ENCODE measurements around the gene KAZN. TPM values are rescaled to one million over a fixed set of nuclear protein-coding genes. Genes with fewer than 3 reads are reported as not detected.

The KAZN gene
- polyA plus RNA-seq, 1 of the 3 experiments (the other 2 are of a cell fraction) = 6.8 TPM

DNA sequence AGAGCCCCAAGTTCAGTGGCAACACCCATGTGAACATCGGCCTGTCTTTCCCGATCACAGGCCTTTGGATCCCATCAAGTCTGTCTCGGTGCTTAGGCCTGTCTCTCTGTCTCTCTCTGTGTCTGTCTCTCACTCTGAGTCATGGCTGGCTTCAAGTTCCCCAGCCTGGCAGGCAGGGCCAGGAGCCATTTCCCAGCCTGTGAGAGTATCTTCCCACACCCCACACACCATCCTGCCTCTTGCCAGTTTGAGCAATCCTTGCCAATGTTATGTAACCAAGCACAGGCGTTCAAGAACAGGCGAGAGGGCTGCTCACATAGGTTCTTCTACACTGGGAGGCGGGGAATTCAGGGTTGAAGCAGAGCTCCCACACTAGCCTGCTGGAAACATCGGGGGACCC, 485.1 kb downstream of the KAZN start:
- WGBS (ENCODE audit: low lambda C conversion rate) = 92% methylated on average over 3 of the region's 7 CpGs
- Histone ChIP-seq H3K27me3 (ENCODE audit: insufficient read depth) (no peaks in the 10 kb centered on the region), H3K36me3 (replicated peaks in 1 of 2; ENCODE audit: control insufficient read depth in 1 of 2, insufficient read depth in 2 of 2, low read length in 1 of 2) (no peaks in the 10 kb centered on the region), H2AFZ (ENCODE audit: low read depth) (no peak overlapping the region), H4K20me1 (ENCODE audit: insufficient read depth) (no peaks in the 10 kb centered on the region), H3K9me3 (no peaks in the 10 kb centered on the region), H3K9ac (no peak overlapping the region), H3K9me2 (no peaks in the 10 kb centered on the region), H3K79me2 (ENCODE audit: insufficient read depth) (no peaks in the 10 kb centered on the region), H3K27ac (ENCODE audit: low read depth in 2 of 2, low read length in 1 of 2) (no peak overlapping the region), H3K4me2 (no peak overlapping the region), H3F3A (replicated peaks; ENCODE audit: insufficient read depth) (no peaks in the 10 kb centered on the region), H3K4me3 (ENCODE audit: low read depth in 2 of 2, low read length in 1 of 2) (no peak overlapping the region), H3K4me1 (ENCODE audit: control insufficient read depth in 1 of 2, insufficient read depth in 2 of 2, low read depth in 1 of 2, low read length in 1 of 2) (peaks cover 0 to 3% of the 10 kb centered on the region in 2 experiments; a peak in 1 of 4 replicates)
- no peak for DNase-seq
- POLR2A ChIA-PET = no interaction called here
- TF ChIP-seq RFX5 (IDR thresholded peaks at IDR 0.05; ENCODE audit: low read length) (no peak), RXRA (IDR thresholded peaks at IDR 0.05; ENCODE audit: borderline replicate concordance, low read depth) (no peak), YY1 (IDR thresholded peaks at IDR 0.05; ENCODE audit: low read depth) (no peak), FOXJ3 (CRISPR knock-in tag; IDR thresholded peaks at IDR 0.05) (no peak), CHD2 (IDR thresholded peaks at IDR 0.05; ENCODE audit: low read length, partially characterized antibody) (no peak), SMC3 (IDR thresholded peaks at IDR 0.05; ENCODE audit: low read depth, low read length) (no peak), SIN3A (IDR thresholded peaks at IDR 0.05; ENCODE audit: borderline replicate concordance, low read depth, low read length) (no peak), TAF1 (IDR thresholded peaks at IDR 0.05; ENCODE audit: borderline replicate concordance, low read depth, low read length) (no peak), FOXM1 (IDR thresholded peaks at IDR 0.05; ENCODE audit: low read depth) (no peak), TEAD4 (IDR thresholded peaks at IDR 0.05; ENCODE audit: borderline replicate concordance, insufficient read depth) (no peak), GATA2 (CRISPR knock-in tag; IDR thresholded peaks at IDR 0.05) (no peak), NRF1 (IDR thresholded peaks at IDR 0.05; ENCODE audit: low read depth, low read length) (no peak), POLR2AphosphoS5 (IDR thresholded peaks at IDR 0.05; ENCODE audit: low read depth, low read length) (no peak), RCOR1 (IDR thresholded peaks at IDR 0.05; ENCODE audit: low read length) (no peak), RAD21 (IDR thresholded peaks at IDR 0.05; ENCODE audit: low read length) (no peak), MXI1 (IDR thresholded peaks at IDR 0.05; ENCODE audit: low read depth, low read length) (no peak)
- TF ChIP-seq, protein P1, sequence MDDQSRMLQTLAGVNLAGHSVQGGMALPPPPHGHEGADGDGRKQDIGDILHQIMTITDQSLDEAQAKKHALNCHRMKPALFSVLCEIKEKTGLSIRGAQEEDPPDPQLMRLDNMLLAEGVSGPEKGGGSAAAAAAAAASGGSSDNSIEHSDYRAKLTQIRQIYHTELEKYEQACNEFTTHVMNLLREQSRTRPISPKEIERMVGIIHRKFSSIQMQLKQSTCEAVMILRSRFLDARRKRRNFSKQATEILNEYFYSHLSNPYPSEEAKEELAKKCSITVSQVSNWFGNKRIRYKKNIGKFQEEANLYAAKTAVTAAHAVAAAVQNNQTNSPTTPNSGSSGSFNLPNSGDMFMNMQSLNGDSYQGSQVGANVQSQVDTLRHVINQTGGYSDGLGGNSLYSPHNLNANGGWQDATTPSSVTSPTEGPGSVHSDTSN (IDR thresholded peaks at IDR 0.05) = no peak
- TF ChIP-seq, protein P2, sequence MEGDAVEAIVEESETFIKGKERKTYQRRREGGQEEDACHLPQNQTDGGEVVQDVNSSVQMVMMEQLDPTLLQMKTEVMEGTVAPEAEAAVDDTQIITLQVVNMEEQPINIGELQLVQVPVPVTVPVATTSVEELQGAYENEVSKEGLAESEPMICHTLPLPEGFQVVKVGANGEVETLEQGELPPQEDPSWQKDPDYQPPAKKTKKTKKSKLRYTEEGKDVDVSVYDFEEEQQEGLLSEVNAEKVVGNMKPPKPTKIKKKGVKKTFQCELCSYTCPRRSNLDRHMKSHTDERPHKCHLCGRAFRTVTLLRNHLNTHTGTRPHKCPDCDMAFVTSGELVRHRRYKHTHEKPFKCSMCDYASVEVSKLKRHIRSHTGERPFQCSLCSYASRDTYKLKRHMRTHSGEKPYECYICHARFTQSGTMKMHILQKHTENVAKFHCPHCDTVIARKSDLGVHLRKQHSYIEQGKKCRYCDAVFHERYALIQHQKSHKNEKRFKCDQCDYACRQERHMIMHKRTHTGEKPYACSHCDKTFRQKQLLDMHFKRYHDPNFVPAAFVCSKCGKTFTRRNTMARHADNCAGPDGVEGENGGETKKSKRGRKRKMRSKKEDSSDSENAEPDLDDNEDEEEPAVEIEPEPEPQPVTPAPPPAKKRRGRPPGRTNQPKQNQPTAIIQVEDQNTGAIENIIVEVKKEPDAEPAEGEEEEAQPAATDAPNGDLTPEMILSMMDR (IDR thresholded peaks at IDR 0.05) = no peak
- TF ChIP-seq, protein P3, sequence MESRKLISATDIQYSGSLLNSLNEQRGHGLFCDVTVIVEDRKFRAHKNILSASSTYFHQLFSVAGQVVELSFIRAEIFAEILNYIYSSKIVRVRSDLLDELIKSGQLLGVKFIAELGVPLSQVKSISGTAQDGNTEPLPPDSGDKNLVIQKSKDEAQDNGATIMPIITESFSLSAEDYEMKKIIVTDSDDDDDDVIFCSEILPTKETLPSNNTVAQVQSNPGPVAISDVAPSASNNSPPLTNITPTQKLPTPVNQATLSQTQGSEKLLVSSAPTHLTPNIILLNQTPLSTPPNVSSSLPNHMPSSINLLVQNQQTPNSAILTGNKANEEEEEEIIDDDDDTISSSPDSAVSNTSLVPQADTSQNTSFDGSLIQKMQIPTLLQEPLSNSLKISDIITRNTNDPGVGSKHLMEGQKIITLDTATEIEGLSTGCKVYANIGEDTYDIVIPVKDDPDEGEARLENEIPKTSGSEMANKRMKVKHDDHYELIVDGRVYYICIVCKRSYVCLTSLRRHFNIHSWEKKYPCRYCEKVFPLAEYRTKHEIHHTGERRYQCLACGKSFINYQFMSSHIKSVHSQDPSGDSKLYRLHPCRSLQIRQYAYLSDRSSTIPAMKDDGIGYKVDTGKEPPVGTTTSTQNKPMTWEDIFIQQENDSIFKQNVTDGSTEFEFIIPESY (IDR thresholded peaks at IDR 0.05; ENCODE audit: borderline replicate concordance, low read depth) = no peak
- CTCF ChIA-PET = interaction anchor here (1.3 kb wide), 1 partner anchor 189 kb away, joined by 4 read pairs; no protein-coding TSS in a partner anchor
